Activated CD4-positive, alpha-beta T cell treated with anti-CD3 and anti-CD28 coated beads, Interleukin-2, amount 10 ng/mL, durations not matched to agents 24 days and 14 days (primary cell): ENCODE measurements around the gene ZNF569. TPM values are rescaled to one million over a fixed set of nuclear protein-coding genes. Genes with fewer than 3 reads are reported as not detected.

Source experiments
- DNase-seq: peaks from one replicate; pipeline ENCODE4 v3.0.0; 2022
- H3K27ac Mint-ChIP-seq: one replicate; pipeline ENCODE4 v1.8.0; 2022; ENCODE audit warnings: mild to moderate bottlenecking, mixed read lengths
- H3K27me3 Mint-ChIP-seq: one replicate; pipeline ENCODE4 v1.8.0; 2022; ENCODE audit warnings: mixed read lengths
- H3K36me3 Mint-ChIP-seq: one replicate; pipeline ENCODE4 v1.8.0; 2022; ENCODE audit warnings: low read depth, mild to moderate bottlenecking, mixed read lengths
- H3K4me1 Mint-ChIP-seq: one replicate; pipeline ENCODE4 v1.8.0; 2021; ENCODE audit warnings: mixed read lengths
- H3K4me3 Mint-ChIP-seq: one replicate; pipeline ENCODE4 v1.8.0; 2022; ENCODE audit warnings: mild to moderate bottlenecking, moderate library complexity, mixed read lengths
- H3K9me3 Mint-ChIP-seq: one replicate; pipeline ENCODE4 v1.8.0; 2021; ENCODE audit warnings: mixed read lengths
- intact Hi-C: fragments of 100-400 bp; cut with micrococcal nuclease; formaldehyde crosslinking; loops from one replicate; pipeline ENCODE4 v1.15.1; 2023
- total RNA-seq: library from RNA; stranded (reverse); gene quantifications from 2 replicates; pipeline ENCODE4 v1.2.3, GENCODE V29; 2022

The ZNF569 gene
- total RNA-seq, 1 donor from 2014 or later: 3.4 TPM

- intact Hi-C loops: no loop called here
- H3K27ac Mint-ChIP-seq: no peak overlapping the region
- H3K27me3 Mint-ChIP-seq: no peaks in the 10 kb centered on the region
- no peak overlapping the region for H3K4me3 Mint-ChIP-seq
- no peaks in the 10 kb centered on the region for H3K4me1 Mint-ChIP-seq
- H3K36me3 Mint-ChIP-seq: peaks cover 59% of the 10 kb centered on the region
- no peak for DNase-seq
- H3K9me3 Mint-ChIP-seq: peaks cover 42% of the 10 kb centered on the region
Observed at GRCh38 chr19:37362733-37363132, 104.5 kb downstream of the ZNF569 start.

- Mint-ChIP-seq H3K9me3 (peaks cover 44% of the 10 kb centered on the region), H3K4me1 (no peaks in the 10 kb centered on the region), H3K4me3 (no peak overlapping the region), H3K27ac (no peak overlapping the region), H3K36me3 (peaks cover 66% of the 10 kb centered on the region), H3K27me3 (no peaks in the 10 kb centered on the region)
- intact Hi-C loops: no loop called here
- no peak for DNase-seq
Observed at GRCh38 chr19:37361994-37362393, 105.2 kb downstream of the ZNF569 start.

Other genes with a start within 250 kb of the ZNF569 start
- 6.4 and 8.6 TPM in 2 replicates for gene ZNF383, start 249.2 kb downstream of the ZNF569 start, total RNA-seq
- 3.5 and 4.9 TPM in 2 replicates for gene ZNF527, start 96.3 kb downstream of the ZNF569 start, total RNA-seq
- 2.2 and 3.6 TPM in 2 replicates for gene ZNF570, start 1.9 kb upstream of the ZNF569 start, total RNA-seq
- 0.69 and 0.72 TPM in 2 replicates for gene ZNF793, start 39.5 kb upstream of the ZNF569 start, total RNA-seq
- gene ZNF571, start 127.3 kb upstream of the ZNF569 start, total RNA-seq: 0.47 and 1.1 TPM in 2 replicates
- 0.38 and 0.49 TPM in 2 replicates for gene ZNF540, start 127.4 kb upstream of the ZNF569 start, total RNA-seq
- gene ZFP30, start 188.0 kb upstream of the ZNF569 start, total RNA-seq: 9.6 and 11.3 TPM in 2 replicates